Kidney (tissue), 14 donors: Measurements from ENCODE around the gene MGAT4A. TPM values are rescaled to one million over a fixed set of nuclear protein-coding genes. Genes with fewer than 3 reads are reported as not detected.

Source experiments
- DNase-seq, 5 donors: peaks; one replicate each; pipeline ENCODE4 v3.0.0-alpha.2; 2013 to 2020
- FAIRE-seq: peaks from 2 replicates; lab custom pipeline; 2012; peaks lifted over from hg19 to GRCh38; lab: Jason Lieb, UNC
- H3K27ac ChIP-seq, 2 donors: one replicate each; pipeline ENCODE4 v1.7.0; 2013; ENCODE audit warnings: low read depth in 2 of 2, low read length in 2 of 2, inconsistent platforms in 1 of 2
- H3K27me3 ChIP-seq: one replicate; pipeline ENCODE4 v1.7.1; 2013; ENCODE audit warnings: low read length, inconsistent platforms; ENCODE audit not compliant: control insufficient read depth, insufficient read depth
- H3K36me3 ChIP-seq, 3 donors: one replicate each; pipeline versions ENCODE4 v1.7.0 to v1.7.1; 2013; ENCODE audit warnings: low read length in 3 of 3, control low read depth in 1 of 3, inconsistent platforms in 1 of 3; ENCODE audit not compliant: insufficient read depth in 3 of 3, control insufficient read depth in 2 of 3
- H3K4me1 ChIP-seq, 3 donors: one replicate each; pipeline versions ENCODE4 v1.7.0 to v1.7.1; 2013; ENCODE audit warnings: low read length in 3 of 3, inconsistent platforms in 1 of 3, low read depth in 1 of 3; ENCODE audit not compliant: control insufficient read depth in 2 of 3, insufficient read depth in 2 of 3
- H3K4me3 ChIP-seq, 3 donors: one replicate each; pipeline versions ENCODE4 v1.7.0 to v1.8.1; 2013; ENCODE audit warnings: low read length in 3 of 3, control low read depth in 1 of 3, inconsistent platforms in 1 of 3
- H3K9ac ChIP-seq, 3 donors: one replicate each; pipeline versions ENCODE4 v1.7.0 to v1.7.1; 2013; ENCODE audit warnings: low read length in 3 of 3, control low read depth in 1 of 3, inconsistent platforms in 1 of 3
- H3K9me3 ChIP-seq, 3 donors: one replicate each; pipeline versions ENCODE4 v1.7.0 to v1.7.1; 2013; ENCODE audit warnings: low read length in 3 of 3, control low read depth in 1 of 3, inconsistent platforms in 1 of 3; ENCODE audit not compliant: control insufficient read depth in 2 of 3, insufficient read depth in 1 of 3
- intact Hi-C: fragments of 100-400 bp; cut with DNase I; formaldehyde crosslinking; loops from one replicate; pipeline ENCODE4 v1.11.1; 2022
- polyA plus RNA-seq: library from polyadenylated mRNA; stranded (reverse); fragments of 350-450 nt; fragmentation: Illumina TruSeq; extraction: RNeasy Lipid Tissue Mini Kit (QIAGEN cat#74804); gene quantifications from one replicate; pipeline ENCODE4 v1.2.3, GENCODE V29; 2014; ENCODE audit warnings: low read depth, low replicate concordance; ENCODE audit not compliant: insufficient read depth
- total RNA-seq: library from RNA; stranded (reverse); fragmentation: NEBNext Ultra II Directional; extraction: Animal tissue kit (Norgen Biotek cat#: 25700); gene quantifications from one replicate; pipeline ENCODE4 v1.2.1, GENCODE V29; 2021
- TF ChIP-seq, protein P1 (sequence below): IDR thresholded peaks from 3 replicates; pipeline ENCODE4 v1.5.1; 2012; ENCODE audit warnings: mild to moderate bottlenecking, moderate library complexity, borderline replicate concordance; ENCODE audit not compliant: insufficient read depth; ENCODE audit errors: extremely low read depth
- donor health status: control.
- donor health status: control.
- donor health status: control.
- donor health status: control.
- donor health status: control.
- donor health status: DM: yes; HTN: yes; CAD: no.
- donor health status: Normal renal cell carcinoma (clear cell type).

Gene MGAT4A
- total and polyA plus RNA-seq, 2 donors from 2014 or later = 23.5 to 101 TPM

DNA sequence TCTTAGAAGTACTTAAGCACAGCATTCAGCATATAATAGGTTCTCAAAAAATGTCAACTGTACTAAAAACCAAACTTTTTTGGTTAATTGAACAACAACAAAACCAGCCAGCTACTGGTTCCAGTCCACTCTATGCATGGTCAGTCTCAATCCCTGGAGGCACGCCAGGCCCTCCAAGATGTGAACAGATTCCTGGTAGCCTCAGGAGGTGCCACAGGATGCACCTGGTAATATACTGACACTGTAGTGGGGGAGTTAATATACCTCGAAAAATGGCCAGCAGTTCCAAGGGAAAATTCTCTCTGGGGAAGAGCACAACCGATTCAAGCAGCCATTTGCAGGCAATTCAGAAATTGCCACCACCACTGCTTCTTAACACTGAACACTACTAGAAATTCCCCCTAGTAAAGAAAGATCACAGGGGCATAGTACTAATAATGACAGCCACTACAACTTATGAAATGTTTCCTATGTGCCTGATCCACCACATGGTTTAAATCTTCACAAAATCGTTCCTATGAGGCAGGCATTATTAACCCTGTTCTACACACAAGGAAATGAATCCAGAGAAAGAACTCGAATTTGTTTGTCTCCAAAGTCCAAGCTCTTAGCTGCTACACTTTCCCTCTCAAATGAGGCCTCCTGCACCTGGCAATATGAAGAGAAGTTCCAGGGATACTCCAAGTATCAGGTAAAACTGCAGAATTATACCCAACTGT is 3.4 kb downstream of the MGAT4A start:
- TF ChIP-seq, protein P1, sequence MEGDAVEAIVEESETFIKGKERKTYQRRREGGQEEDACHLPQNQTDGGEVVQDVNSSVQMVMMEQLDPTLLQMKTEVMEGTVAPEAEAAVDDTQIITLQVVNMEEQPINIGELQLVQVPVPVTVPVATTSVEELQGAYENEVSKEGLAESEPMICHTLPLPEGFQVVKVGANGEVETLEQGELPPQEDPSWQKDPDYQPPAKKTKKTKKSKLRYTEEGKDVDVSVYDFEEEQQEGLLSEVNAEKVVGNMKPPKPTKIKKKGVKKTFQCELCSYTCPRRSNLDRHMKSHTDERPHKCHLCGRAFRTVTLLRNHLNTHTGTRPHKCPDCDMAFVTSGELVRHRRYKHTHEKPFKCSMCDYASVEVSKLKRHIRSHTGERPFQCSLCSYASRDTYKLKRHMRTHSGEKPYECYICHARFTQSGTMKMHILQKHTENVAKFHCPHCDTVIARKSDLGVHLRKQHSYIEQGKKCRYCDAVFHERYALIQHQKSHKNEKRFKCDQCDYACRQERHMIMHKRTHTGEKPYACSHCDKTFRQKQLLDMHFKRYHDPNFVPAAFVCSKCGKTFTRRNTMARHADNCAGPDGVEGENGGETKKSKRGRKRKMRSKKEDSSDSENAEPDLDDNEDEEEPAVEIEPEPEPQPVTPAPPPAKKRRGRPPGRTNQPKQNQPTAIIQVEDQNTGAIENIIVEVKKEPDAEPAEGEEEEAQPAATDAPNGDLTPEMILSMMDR = no peak
- Histone ChIP-seq H3K4me3 (no peak overlapping the region), H3K4me1 (peaks cover 0 to 14% (median 9%) of the 10 kb centered on the region in 3 donors), H3K27me3 (no peaks in the 10 kb centered on the region), H3K27ac (no peak overlapping the region), H3K36me3 (peaks cover 0 to 2% (median 0%) of the 10 kb centered on the region in 3 donors), H3K9me3 (no peaks in the 10 kb centered on the region), H3K9ac (peak overlapping the region in 1 of 3 donors; percentile 28)
- FAIRE-seq (no peak), DNase-seq (no peak)
- intact Hi-C loops = no loop called here

DNA sequence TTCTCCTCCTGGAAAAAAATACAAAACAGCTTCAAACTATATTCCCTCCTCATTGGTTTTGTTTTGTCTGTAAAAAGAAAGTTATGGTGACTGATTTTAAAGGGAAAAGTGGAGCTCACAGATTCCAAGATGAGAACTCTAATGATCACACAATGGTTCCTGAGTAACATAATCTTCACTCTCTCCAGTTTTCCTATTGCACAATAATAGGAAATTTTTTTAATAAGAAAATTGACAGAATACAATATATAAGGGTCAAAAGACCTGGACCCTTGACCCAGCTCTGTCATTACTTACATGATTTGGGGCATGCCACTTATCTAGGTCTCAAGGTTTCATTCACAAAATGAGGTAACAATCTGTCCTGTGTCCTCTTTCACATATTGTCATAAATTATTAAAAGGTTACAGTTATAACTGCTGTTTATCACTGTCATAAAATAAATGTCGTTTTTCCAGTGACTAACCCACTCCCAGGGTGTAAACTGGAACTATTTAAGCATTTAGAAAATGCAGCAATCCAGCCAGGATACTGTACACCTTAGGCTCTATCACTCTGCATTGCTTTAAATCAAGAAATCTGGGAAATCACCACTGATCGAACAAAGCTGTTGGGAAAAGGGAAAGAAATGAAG is 4.1 kb downstream of the MGAT4A start:
- peaks cover 0 to 14% (median 9%) of the 10 kb centered on the region in 3 donors for H3K4me1 ChIP-seq
- peak overlapping the region in 1 of 3 donors; percentile 0 for H3K4me3 ChIP-seq
- TF ChIP-seq, protein P1 = no peak
- H3K27me3 ChIP-seq = no peaks in the 10 kb centered on the region
- H3K36me3 ChIP-seq = peaks cover 0 to 4% (median 0%) of the 10 kb centered on the region in 3 donors
- FAIRE-seq = no peak
- intact Hi-C loops = no loop called here
- no peaks in the 10 kb centered on the region for H3K9me3 ChIP-seq
- no peak overlapping the region for H3K27ac ChIP-seq
- DNase-seq = peak in 1 of 5 donors; percentile 26
- H3K9ac ChIP-seq = no peak overlapping the region

- Histone ChIP-seq H3K4me1 (peaks cover 0 to 14% (median 6%) of the 10 kb centered on the region in 3 donors), H3K9ac (no peak overlapping the region), H3K9me3 (no peaks in the 10 kb centered on the region), H3K27me3 (no peaks in the 10 kb centered on the region), H3K27ac (no peak overlapping the region), H3K4me3 (peak overlapping the region in 2 of 3 donors; percentile 0 to 33), H3K36me3 (peaks cover 0 to 4% (median 0%) of the 10 kb centered on the region in 3 donors)
- intact Hi-C loops = no loop called here
- DNase-seq = no peak
- FAIRE-seq = no peak
- TF ChIP-seq, protein P1 = no peak
Observed at GRCh38 chr2:98726205-98726604, 4.7 kb downstream of the MGAT4A start.
